ENCODE data around the gene CTSW. TPM values are rescaled to one million over a fixed set of nuclear protein-coding genes. Genes with fewer than 3 reads are reported as not detected.
"Not testable (repeated sequence)": the region's sequence is repeated elsewhere in the genome, so short reads cannot be mapped to it uniquely, and the experiment has no call there.

CTSW gene
- total RNA-seq, result 1,000 to 10,000 TPM in 1 of 3 donors, 100 to 1,000 TPM in 2; 765 to 1,016 (median 976) TPM
- total RNA-seq (2013), result 1,037 TPM

DNA sequence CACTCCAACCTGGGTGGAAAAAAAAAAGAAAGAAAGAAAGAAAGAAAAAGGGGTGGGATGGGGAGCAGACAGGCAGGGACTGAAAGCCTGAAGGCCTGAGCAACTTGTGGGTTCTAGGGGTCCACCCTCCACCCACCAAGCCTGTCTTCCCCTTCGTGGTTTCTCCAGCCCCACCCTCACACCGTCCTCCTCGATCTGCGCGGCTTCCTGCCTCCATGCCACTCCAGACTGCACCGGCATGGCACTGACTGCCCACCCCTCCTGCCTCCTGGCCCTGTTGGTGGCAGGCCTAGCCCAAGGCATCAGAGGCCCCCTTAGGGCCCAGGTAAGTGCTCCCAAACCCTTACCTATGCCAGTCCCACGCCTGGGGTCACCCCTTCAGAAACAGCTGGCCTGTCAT lies at the start of gene CTSW:
Gene CTSW, plus strand, starts transcription at position 221 of the 400 bp plus-strand sequence. Its CDS starts 18 bp downstream, at position 239.
- ATAC-seq (peak; percentile 60 to 72 (median 71)), DNase-seq (peak; percentile 62 to 75)
- H3K4me1 Mint-ChIP-seq, result peaks cover 41 to 62% of the 10 kb centered on the region in 2 donors
- H3K4me3 ChIP-seq (ENCODE audit: low read length), result peak within 1 kb of the TSS; percentile 81
- TF ChIP-seq, protein P1, sequence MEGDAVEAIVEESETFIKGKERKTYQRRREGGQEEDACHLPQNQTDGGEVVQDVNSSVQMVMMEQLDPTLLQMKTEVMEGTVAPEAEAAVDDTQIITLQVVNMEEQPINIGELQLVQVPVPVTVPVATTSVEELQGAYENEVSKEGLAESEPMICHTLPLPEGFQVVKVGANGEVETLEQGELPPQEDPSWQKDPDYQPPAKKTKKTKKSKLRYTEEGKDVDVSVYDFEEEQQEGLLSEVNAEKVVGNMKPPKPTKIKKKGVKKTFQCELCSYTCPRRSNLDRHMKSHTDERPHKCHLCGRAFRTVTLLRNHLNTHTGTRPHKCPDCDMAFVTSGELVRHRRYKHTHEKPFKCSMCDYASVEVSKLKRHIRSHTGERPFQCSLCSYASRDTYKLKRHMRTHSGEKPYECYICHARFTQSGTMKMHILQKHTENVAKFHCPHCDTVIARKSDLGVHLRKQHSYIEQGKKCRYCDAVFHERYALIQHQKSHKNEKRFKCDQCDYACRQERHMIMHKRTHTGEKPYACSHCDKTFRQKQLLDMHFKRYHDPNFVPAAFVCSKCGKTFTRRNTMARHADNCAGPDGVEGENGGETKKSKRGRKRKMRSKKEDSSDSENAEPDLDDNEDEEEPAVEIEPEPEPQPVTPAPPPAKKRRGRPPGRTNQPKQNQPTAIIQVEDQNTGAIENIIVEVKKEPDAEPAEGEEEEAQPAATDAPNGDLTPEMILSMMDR (IDR thresholded peaks at IDR 0.05), result no peak
- H3K27ac Mint-ChIP-seq, result peak within 1 kb of the TSS; percentile 85 to 95
- peak within 1 kb of the TSS; percentile 90 for H3K4me3 Mint-ChIP-seq
- no peaks in the 10 kb centered on the region for H3K27me3 Mint-ChIP-seq (ENCODE audit: low read depth in 2 of 2)
- WGBS (ENCODE audit: insufficient coverage), result 6% methylated on average over 7 of the region's 7 CpGs
- peaks cover 74% of the 10 kb centered on the region for H3K4me1 ChIP-seq (ENCODE audit: control insufficient read depth, insufficient read depth, low read length)
- peaks cover 31% of the 10 kb centered on the region for H3K36me3 ChIP-seq (ENCODE audit: control insufficient read depth, insufficient read depth, low read length)
- no peaks in the 10 kb centered on the region for H3K27me3 ChIP-seq (ENCODE audit: control insufficient read depth, insufficient read depth, low read length)
- H3K9me3 Mint-ChIP-seq, result no peaks in the 10 kb centered on the region
- peak within 1 kb of the TSS; percentile 82 for H3K27ac ChIP-seq (ENCODE audit: low read length)
- intact Hi-C loops (cut with micrococcal nuclease), result no loop called here
- no peaks in the 10 kb centered on the region for H3K36me3 Mint-ChIP-seq
- H3K9me3 ChIP-seq (ENCODE audit: control insufficient read depth, insufficient read depth, low read length), result no peaks in the 10 kb centered on the region

DNA sequence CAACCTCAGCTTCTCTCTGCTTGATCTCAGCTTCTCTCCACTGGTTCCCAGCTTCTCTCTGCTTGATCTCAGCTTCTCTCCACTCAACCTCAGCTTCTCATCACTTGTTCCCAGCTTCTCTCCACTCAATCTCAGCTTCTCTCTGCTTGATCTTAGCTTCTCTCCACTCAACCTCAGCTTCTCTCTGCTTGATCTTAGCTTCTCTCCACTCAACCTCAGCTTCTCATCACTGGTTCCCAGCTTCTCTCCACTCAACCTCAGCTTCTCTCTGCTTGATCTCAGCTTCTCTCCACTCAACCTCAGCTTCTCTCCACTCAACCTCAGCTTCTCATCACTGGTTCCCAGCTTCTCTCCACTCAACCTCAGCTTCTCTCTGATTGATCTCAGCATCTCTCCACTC lies 47.4 kb upstream of the CTSW start:
- H3K27ac Mint-ChIP-seq; intact Hi-C loops (cut with micrococcal nuclease); H3K27me3 Mint-ChIP-seq (ENCODE audit: low read depth in 2 of 2): not testable (repeated sequence)

DNA sequence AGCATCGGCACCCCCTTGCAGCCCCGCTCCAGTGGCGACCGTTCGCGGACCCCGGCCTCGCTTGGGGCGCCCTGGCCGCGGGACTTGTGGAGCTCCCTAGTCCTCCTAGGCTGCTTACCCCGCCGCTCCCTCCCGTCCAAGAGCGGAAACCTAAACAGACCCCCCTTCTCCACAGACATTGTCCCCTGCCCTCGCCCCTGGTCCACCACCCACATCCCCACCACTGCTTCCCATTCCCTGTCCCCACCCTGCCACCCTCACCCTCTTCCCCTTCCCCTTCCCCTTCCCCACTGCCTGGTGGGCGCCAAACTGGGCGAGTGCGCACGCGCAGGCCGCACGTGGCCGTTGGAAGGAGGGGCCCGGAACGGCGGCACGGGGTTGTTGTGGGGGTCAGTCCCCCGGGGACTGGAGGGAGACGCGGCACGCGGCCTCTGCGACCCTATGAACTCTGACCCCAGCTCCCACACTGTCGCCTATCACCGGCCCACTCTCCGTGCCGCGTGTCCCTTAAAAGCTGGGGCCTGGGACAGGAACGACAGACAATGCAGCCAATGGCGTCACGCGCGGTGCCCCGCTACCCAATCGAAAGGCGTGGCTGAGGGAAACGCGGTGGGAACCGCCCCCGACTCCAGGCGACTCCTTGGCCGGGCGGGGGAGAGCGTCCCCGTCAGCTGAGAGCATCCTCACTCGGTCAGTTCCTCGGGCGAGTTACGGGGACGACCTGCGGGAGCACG lies 46.2 kb upstream of the CTSW start, which contains the start of gene SNX32:
Gene SNX32, plus strand, starts transcription at position 667 of the 734 bp plus-strand sequence. CDS start 103 bp downstream, outside the sequence.
- Mint-ChIP-seq H3K36me3 (no peaks in the 10 kb centered on the region), H3K27me3 (ENCODE audit: low read depth in 2 of 2) (peaks cover 0 to 6% of the 10 kb centered on the region in 2 donors), H3K4me1 (peaks cover 4 to 9% of the 10 kb centered on the region in 2 donors), H3K27ac (no peak within 1 kb of the TSS), H3K4me3 (no peak within 1 kb of the TSS), H3K9me3 (no peaks in the 10 kb centered on the region)
- DNase-seq (peak; percentile 95 to 96), ATAC-seq (peak; percentile 99 to 100 (median 99))
- 1% methylated on average over 63 of the region's 63 CpGs for WGBS (ENCODE audit: insufficient coverage)
- TF ChIP-seq, protein P1 (IDR thresholded peaks at IDR 0.05), result no peak
- Histone ChIP-seq H3K4me1 (ENCODE audit: control insufficient read depth, insufficient read depth, low read length) (peaks cover 17% of the 10 kb centered on the region), H3K4me3 (ENCODE audit: low read length) (peak within 1 kb of the TSS; percentile 60), H3K36me3 (ENCODE audit: control insufficient read depth, insufficient read depth, low read length) (no peaks in the 10 kb centered on the region), H3K27ac (ENCODE audit: low read length) (peak within 1 kb of the TSS; percentile 41), H3K9me3 (ENCODE audit: control insufficient read depth, insufficient read depth, low read length) (no peaks in the 10 kb centered on the region), H3K27me3 (ENCODE audit: control insufficient read depth, insufficient read depth, low read length) (no peaks in the 10 kb centered on the region)
- intact Hi-C loops (cut with micrococcal nuclease), result no loop called here

More for the DNA sequence above, 47.4 kb upstream of the CTSW start:
- not testable (repeated sequence) for H3K9me3 Mint-ChIP-seq; H3K36me3 Mint-ChIP-seq; H3K9me3 ChIP-seq (ENCODE audit: control insufficient read depth, insufficient read depth, low read length); H3K4me3 ChIP-seq (ENCODE audit: low read length); DNase-seq; H3K27ac ChIP-seq (ENCODE audit: low read length); H3K4me1 Mint-ChIP-seq; ATAC-seq; H3K27me3 ChIP-seq (ENCODE audit: control insufficient read depth, insufficient read depth, low read length); H3K36me3 ChIP-seq (ENCODE audit: control insufficient read depth, insufficient read depth, low read length)
- H3K4me3 Mint-ChIP-seq, result peak overlapping the region; percentile 49
- H3K4me1 ChIP-seq (ENCODE audit: control insufficient read depth, insufficient read depth, low read length), result peaks cover 17% of the 10 kb centered on the region

DNA sequence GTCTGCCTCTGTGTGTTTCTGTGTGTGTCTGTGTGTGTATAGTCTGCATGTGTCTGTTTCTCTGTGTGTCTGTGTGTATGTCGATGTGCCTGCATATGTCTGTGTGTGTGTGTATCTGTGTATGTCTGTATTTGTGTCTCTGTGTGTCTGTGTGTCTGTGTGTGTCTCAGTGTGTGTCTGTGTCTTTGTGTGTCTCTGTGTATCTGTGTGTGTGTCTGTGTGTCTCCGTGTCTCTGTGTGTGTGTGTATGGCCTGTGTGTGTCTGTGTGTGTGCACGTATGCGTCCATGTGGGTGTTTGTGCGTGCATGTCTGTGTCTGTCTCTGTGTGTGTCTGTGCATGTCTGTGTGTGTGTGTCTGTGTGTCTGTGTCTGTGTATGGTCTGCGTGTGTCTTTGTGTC lies 45.4 kb upstream of the CTSW start:
- Histone ChIP-seq H3K27me3 (ENCODE audit: control insufficient read depth, insufficient read depth, low read length) (no peaks in the 10 kb centered on the region), H3K9me3 (ENCODE audit: control insufficient read depth, insufficient read depth, low read length) (no peaks in the 10 kb centered on the region), H3K27ac (ENCODE audit: low read length) (no peak overlapping the region), H3K4me1 (ENCODE audit: control insufficient read depth, insufficient read depth, low read length) (peaks cover 17% of the 10 kb centered on the region), H3K36me3 (ENCODE audit: control insufficient read depth, insufficient read depth, low read length) (no peaks in the 10 kb centered on the region), H3K4me3 (ENCODE audit: low read length) (peak overlapping the region; percentile 60)
- WGBS (ENCODE audit: insufficient coverage), result 53% methylated on average over 6 of the region's 6 CpGs
- Mint-ChIP-seq H3K4me1 (peaks cover 4 to 9% of the 10 kb centered on the region in 2 donors), H3K36me3 (no peaks in the 10 kb centered on the region), H3K27me3 (ENCODE audit: low read depth in 2 of 2) (peaks cover 0 to 4% of the 10 kb centered on the region in 2 donors), H3K9me3 (no peaks in the 10 kb centered on the region), H3K27ac (no peak overlapping the region), H3K4me3 (no peak overlapping the region)
- peak in 1 of 2 donors; percentile 22 for DNase-seq
- intact Hi-C loops (cut with micrococcal nuclease), result no loop called here
- TF ChIP-seq, protein P1 (IDR thresholded peaks at IDR 0.05), result no peak
- no peak for ATAC-seq
